ENCODE data around the gene LRP3. TPM values are rescaled to one million over a fixed set of nuclear protein-coding genes. Genes with fewer than 3 reads are reported as not detected.

LRP3 gene
- total and polyA plus RNA-seq, 3 donors from 2014 or later = 21.8 to 50.9 (median 29.3) TPM

DNA sequence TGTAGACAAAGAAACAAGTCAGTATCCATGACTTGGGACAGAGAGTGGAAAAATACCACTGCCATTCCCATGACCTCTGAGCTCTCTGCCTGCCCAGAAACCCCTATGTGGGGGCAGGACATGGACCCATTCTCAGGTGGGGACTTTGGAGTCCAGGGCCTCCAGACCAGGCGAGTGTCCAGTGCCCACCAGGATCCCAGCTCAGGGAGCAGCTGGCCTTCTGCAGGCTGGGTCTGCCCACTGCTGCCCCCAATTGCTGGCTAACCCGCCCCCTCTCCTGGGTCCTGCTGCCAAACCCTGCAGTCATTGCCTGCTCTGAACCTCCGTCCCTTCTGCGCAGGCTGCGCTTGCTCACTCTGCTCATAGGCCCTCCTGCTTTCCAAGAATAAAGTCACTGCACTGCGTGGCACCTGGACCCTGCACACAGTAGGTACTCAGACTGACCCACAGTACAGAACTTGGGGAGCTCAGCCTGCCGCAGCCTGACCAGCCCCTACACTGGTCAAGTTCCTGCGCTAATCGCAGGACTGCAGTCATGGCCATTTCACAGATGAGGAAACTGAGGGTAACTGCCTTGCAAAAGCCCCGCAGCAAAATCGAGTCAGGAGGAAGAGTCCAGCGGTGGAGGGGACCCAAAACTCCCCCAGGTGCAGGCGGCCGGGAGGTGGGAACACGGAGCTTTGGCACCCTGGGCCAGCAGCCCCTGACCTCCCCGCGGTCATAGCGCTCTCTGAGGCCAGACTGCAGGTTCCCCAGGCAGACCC, 30.7 kb downstream of the LRP3 start:
- Histone ChIP-seq H3K4me3 (peak overlapping the region in 1 of 2 donors; percentile 44), H3K9me3 (no peaks in the 10 kb centered on the region), H3K27ac (no peak overlapping the region), H3K27me3 (peaks cover 8% of the 10 kb centered on the region), H3K36me3 (ENCODE audit: low read depth, missing control alignments) (no peaks in the 10 kb centered on the region), H3K4me1 (no peaks in the 10 kb centered on the region)
- intact Hi-C loops (cut with DNase I; ENCODE audit: low total_unique reads) = no loop called here
- TF ChIP-seq, protein P1, sequence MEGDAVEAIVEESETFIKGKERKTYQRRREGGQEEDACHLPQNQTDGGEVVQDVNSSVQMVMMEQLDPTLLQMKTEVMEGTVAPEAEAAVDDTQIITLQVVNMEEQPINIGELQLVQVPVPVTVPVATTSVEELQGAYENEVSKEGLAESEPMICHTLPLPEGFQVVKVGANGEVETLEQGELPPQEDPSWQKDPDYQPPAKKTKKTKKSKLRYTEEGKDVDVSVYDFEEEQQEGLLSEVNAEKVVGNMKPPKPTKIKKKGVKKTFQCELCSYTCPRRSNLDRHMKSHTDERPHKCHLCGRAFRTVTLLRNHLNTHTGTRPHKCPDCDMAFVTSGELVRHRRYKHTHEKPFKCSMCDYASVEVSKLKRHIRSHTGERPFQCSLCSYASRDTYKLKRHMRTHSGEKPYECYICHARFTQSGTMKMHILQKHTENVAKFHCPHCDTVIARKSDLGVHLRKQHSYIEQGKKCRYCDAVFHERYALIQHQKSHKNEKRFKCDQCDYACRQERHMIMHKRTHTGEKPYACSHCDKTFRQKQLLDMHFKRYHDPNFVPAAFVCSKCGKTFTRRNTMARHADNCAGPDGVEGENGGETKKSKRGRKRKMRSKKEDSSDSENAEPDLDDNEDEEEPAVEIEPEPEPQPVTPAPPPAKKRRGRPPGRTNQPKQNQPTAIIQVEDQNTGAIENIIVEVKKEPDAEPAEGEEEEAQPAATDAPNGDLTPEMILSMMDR (IDR thresholded peaks at IDR 0.05) = no peak
- no peak for TF ChIP-seq POLR2A (IDR thresholded peaks at IDR 0.05)
- no peak for DNase-seq
- 44 to 80% methylated on average over 3 to 18 of the region's 18 CpGs for WGBS, 2 donors

DNA sequence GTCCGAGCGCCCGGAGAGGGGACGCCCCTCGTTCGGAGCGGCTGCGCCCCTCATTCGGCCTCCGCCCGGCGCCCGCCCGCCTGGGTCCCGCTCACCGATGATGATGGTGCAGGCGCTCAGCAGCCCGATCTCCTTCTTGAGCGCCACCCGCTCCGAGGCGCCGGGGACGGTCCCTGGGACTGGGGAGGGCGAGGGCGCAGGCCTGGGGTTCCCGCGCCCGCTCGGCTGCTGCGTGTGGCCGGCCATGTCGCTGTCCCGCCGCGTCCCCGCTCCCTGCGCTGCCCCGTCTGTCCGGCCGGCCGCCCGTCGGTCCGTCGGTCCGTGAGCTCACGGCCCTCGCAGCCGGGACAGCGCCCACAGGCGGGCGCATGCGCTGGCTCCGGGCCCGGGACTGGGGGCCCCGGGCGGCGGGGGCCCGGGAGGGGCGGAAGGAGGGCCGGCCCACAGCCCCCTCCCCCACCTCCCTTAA, 31.4 kb downstream of the LRP3 start, which contains the start of gene SLC7A10:
Gene SLC7A10, minus strand, starts transcription at position 393 of the 469 bp plus-strand sequence. Its CDS starts 147 bp downstream, at position 246.
- Histone ChIP-seq H3K9me3 (no peaks in the 10 kb centered on the region), H3K27me3 (peaks cover 8% of the 10 kb centered on the region), H3K36me3 (ENCODE audit: low read depth, missing control alignments) (no peaks in the 10 kb centered on the region), H3K4me1 (no peaks in the 10 kb centered on the region), H3K4me3 (peak within 1 kb of the TSS; percentile 9 to 44), H3K27ac (no peak within 1 kb of the TSS)
- 2% methylated on average over 43 of the region's 62 CpGs; no CpG with 5 or more reads in 1 of the 2 donors for WGBS, 2 donors
- intact Hi-C loops (cut with DNase I; ENCODE audit: low total_unique reads) = no loop called here
- no peak for DNase-seq
- TF ChIP-seq, protein P1 (IDR thresholded peaks at IDR 0.05) = no peak
- TF ChIP-seq POLR2A (IDR thresholded peaks at IDR 0.05) = no peak

DNA sequence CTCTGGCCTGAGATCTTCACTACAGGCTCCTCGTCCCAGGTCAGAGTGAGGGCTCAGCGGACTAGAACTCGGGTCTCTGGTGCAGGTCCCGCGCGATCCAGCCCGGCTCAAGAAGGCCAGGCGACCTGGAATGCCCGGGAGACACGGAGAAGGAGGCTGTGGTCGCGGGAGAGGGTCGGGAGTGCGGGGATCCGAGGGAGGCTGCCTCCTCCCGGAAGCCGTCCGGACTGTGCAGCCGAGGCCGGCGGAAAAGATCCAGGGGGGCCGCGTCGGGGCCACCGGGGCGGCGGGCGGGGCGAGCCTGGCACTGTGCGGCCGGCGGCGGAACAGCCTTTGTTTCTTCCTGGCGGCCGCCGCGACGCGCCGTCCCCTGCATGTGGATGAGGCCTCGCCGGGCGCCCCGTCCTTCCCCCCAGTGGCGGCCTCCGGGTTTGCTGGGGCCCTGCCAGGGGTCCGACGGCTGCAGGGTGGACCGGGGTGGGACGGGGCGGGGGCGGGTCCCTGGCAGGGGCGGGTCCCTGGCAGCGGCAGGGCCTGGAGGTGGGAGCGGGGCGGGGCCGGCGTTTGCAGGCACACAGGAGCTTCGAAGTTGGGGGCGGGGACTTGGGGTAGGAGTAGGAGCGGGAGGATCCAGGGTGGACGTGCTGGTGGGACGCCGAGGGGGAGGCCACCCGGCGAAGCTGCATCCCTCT, 32.6 kb downstream of the LRP3 start:
- Histone ChIP-seq H3K9me3 (no peaks in the 10 kb centered on the region), H3K36me3 (ENCODE audit: low read depth, missing control alignments) (no peaks in the 10 kb centered on the region), H3K27me3 (peaks cover 8% of the 10 kb centered on the region), H3K4me3 (peak overlapping the region in 1 of 2 donors; percentile 29), H3K4me1 (no peaks in the 10 kb centered on the region), H3K27ac (no peak overlapping the region)
- peak; percentile 30 for DNase-seq
- intact Hi-C loops (cut with DNase I; ENCODE audit: low total_unique reads) = no loop called here
- 3 to 7% methylated on average over 11 to 62 of the region's 66 CpGs for WGBS, 2 donors
- TF ChIP-seq, protein P1 (IDR thresholded peaks at IDR 0.05) = no peak
- TF ChIP-seq POLR2A (IDR thresholded peaks at IDR 0.05) = no peak

DNA sequence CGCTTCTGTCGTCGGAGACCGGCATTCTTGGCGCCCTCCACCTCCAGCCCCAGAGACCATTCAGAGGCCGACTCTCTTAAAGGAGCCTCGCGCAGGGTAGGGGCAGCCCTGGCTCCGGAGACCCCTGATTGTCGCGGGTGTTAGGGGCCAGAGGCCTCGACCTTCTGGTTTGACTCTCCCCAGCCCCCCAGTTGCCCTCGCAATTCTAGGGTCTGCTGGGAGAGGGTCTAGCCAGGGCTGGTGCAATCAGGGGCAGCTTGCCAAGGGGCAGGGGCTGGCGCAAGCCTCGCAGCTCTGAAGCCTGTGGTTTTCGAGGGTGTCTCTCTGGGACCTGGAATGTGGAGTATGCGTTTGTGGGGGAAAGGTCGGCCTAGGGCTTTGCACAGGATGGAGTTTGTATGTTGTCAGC, 33.1 kb downstream of the LRP3 start:
- 23 to 26% methylated on average over 17 to 18 of the region's 18 CpGs for WGBS, 2 donors
- intact Hi-C loops (cut with DNase I; ENCODE audit: low total_unique reads) = no loop called here
- Histone ChIP-seq H3K4me3 (peak overlapping the region in 1 of 2 donors; percentile 29), H3K36me3 (ENCODE audit: low read depth, missing control alignments) (no peaks in the 10 kb centered on the region), H3K27me3 (peaks cover 8% of the 10 kb centered on the region), H3K27ac (no peak overlapping the region), H3K9me3 (no peaks in the 10 kb centered on the region), H3K4me1 (no peaks in the 10 kb centered on the region)
- no peak for DNase-seq
- no peak for TF ChIP-seq POLR2A (IDR thresholded peaks at IDR 0.05)
- TF ChIP-seq, protein P1 (IDR thresholded peaks at IDR 0.05) = no peak
